Suprapubic skin (tissue), 4 donors: ENCODE results near the gene RBM4B. TPM values are rescaled to one million over a fixed set of nuclear protein-coding genes. Genes with fewer than 3 reads are reported as not detected.
A peak's percentile ranks its signal among the peaks of the same experiment; 100 is the strongest.

Experiments
- DNase-seq, 2 donors: peaks; one replicate each; pipeline ENCODE4 v3.0.0-alpha.2; 2019; ENCODE audit warnings: low spot score in 2 of 2
- H3K27ac ChIP-seq: fragments of 200-600 bp; sonication (generic); one replicate; pipeline ENCODE4 v1.5.1; 2019
- H3K27me3 ChIP-seq: fragments of 200-600 bp; sonication (generic); one replicate; pipeline ENCODE4 v1.5.1; 2019
- H3K36me3 ChIP-seq: fragments of 200-600 bp; sonication (generic); one replicate; pipeline ENCODE4 v1.5.1; 2019
- H3K4me1 ChIP-seq: fragments of 200-600 bp; sonication (generic); one replicate; pipeline ENCODE4 v1.5.1; 2019
- H3K4me3 ChIP-seq: fragments of 200-600 bp; sonication (generic); one replicate; pipeline ENCODE4 v1.5.1; 2019; ENCODE audit warnings: mild to moderate bottlenecking
- H3K9me3 ChIP-seq: fragments of 200-600 bp; sonication (generic); one replicate; pipeline ENCODE4 v1.5.1; 2019
- CTCF ChIP-seq, 2 donors: fragments of 200-600 bp in 1 of 2; fragments of 450-650 bp in 1 of 2; sonication (generic) in 1 of 2; IDR thresholded peaks; one replicate each; pipeline ENCODE4 v1.5.1; 2016 to 2019; ENCODE audit warnings: antibody characterized with exemption in 2 of 2, mild to moderate bottlenecking in 1 of 2, moderate library complexity in 1 of 2
- EP300 ChIP-seq: sonication (generic); formaldehyde crosslinking; IDR thresholded peaks from one replicate; pipeline ENCODE4 v1.6.1; 2017; ENCODE audit warnings: antibody characterized with exemption
- POLR2A ChIP-seq, 2 donors: fragments of 450-650 bp; IDR thresholded peaks; one replicate each; pipeline ENCODE4 v1.6.1; 2017; ENCODE audit warnings: antibody characterized with exemption in 2 of 2, mild to moderate bottlenecking in 2 of 2, moderate library complexity in 2 of 2
- POLR2AphosphoS5 ChIP-seq, 3 donors: sonication (generic); formaldehyde crosslinking; IDR thresholded peaks; one replicate each; pipeline ENCODE4 v1.6.1; 2017; ENCODE audit warnings: antibody characterized with exemption in 3 of 3
- WGBS: methylation state at CpG from one replicate; pipeline ENCODE4 v1.1.5; 2018; 5-methylcytosine and 5-hydroxymethylcytosine counted together
- total RNA-seq, 4 donors: library from RNA; depleted of rRNA; stranded (reverse); fragments of >200 nt; gene quantifications; one replicate each; pipeline ENCODE4 v1.1.0, GENCODE V29; 2016

Gene RBM4B
- total RNA-seq, 4 donors from 2014 or later, result 16.7 to 27.1 (median 22.0) TPM

DNA sequence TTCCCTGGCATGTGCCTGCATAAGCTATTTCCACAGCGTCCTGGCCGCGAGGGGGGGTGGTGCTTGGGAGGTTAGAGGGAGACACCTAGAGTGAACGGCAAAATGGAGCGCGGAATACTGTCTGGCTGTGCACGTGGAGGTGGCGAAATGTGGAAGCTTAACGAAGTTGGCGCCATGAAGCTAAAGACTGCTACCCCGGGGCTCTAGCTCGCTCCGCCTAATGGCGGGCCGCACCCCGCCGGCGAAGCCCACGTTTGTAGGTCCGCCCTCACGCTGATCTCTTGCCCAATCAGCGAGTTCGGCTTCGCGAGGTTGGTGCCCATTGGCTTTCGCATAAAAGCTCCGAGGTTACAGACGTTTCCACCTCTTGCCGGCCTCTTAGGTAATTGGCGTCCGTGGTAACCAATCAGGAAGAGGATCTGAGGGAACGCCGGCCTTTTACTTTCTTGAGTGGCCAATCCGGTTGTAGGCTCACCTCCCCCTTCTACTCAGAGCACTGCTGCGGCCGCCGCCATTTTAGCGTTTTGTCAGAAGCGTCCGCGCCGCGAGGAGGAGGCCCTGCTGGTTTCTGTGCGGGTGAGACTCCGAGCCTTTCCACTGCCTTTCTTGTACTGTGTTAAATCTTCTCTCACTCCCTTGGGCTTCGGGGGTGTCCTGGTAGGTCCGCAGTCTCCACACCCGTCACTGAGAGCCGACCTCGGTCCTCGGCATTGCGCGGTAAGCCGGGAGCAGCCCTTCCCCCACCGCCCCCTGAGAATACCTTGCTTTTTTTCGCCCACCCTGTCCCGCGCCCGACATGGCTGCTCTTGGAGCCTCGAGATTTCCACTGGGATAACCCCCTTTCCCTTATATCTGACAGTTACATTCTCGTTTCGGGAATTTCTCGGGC, 39.3 kb downstream of the RBM4B start, which contains the start of gene RBM4:
RBM4 (plus strand) TSS at position 527 of the 889 bp plus-strand sequence. CDS start 1,009 bp downstream, outside the sequence.
- peak; percentile 99 for DNase-seq
- Histone ChIP-seq H3K4me1 (peaks cover 66% of the 10 kb centered on the region), H3K9me3 (no peaks in the 10 kb centered on the region), H3K27ac (peak within 1 kb of the TSS; percentile 87), H3K27me3 (no peaks in the 10 kb centered on the region), H3K36me3 (peaks cover 27% of the 10 kb centered on the region), H3K4me3 (peak within 1 kb of the TSS; percentile 62)
- TF ChIP-seq EP300 (no peak), CTCF (IDR thresholded peaks at IDR 0.05) (no peak), POLR2A (IDR thresholded peaks at IDR 0.05) (peak; percentile 68 to 89), POLR2AphosphoS5 (IDR thresholded peaks at IDR 0.05) (peak; percentile 67 to 95 (median 91))
- WGBS, result under 1% methylated on average over 38 of the region's 63 CpGs

DNA sequence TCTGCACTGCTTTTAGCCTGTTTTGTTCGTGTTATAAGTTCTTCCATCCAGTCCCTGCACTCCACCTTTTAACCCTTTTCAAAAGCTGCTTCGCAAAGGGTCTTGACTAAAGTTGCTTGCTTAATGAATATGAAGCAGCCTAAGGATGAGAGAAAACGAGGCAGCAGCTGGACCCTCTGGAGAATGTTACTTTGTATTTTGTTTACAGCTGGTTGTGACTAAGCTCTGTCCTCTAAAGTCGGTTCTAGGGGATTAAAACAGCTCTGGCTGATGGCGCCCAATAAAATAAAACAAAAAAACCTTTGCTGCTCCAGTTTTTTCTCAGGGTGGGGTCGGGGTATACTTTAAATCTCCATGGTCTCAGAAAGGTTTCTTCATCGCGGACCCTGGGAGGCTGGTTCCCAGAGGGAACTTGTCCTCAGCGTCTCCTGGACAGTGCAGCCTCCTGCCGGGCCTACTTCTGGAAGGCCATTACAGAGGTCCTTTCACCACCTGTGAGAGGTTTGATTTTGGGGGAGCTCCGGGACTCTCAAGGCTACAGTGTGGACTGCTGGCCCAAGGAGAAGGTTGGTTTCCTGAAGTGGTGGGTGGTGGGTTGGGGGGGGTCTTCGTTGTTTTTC, 40.0 kb downstream of the RBM4B start:
- TF ChIP-seq EP300, result no peak
- no peak for TF ChIP-seq POLR2AphosphoS5 (IDR thresholded peaks at IDR 0.05)
- no peak for TF ChIP-seq POLR2A (IDR thresholded peaks at IDR 0.05)
- WGBS, result 42% methylated on average over 11 of the region's 12 CpGs
- Histone ChIP-seq H3K27ac (peak overlapping the region; percentile 78), H3K27me3 (no peaks in the 10 kb centered on the region), H3K9me3 (no peaks in the 10 kb centered on the region), H3K4me3 (peak overlapping the region; percentile 62), H3K36me3 (peaks cover 25% of the 10 kb centered on the region), H3K4me1 (peaks cover 58% of the 10 kb centered on the region)
- no peak for DNase-seq

GRCh38 chr11:66636411-66636810, 41.3 kb downstream of the RBM4B start:
- no peaks in the 10 kb centered on the region for H3K27me3 ChIP-seq
- 74% methylated on average over 3 of the region's 3 CpGs for WGBS
- no peak overlapping the region for H3K27ac ChIP-seq
- H3K36me3 ChIP-seq, result peaks cover 19% of the 10 kb centered on the region
- no peak for DNase-seq
- peaks cover 45% of the 10 kb centered on the region for H3K4me1 ChIP-seq
- TF ChIP-seq EP300, result no peak
- no peak for TF ChIP-seq POLR2AphosphoS5 (IDR thresholded peaks at IDR 0.05)
- TF ChIP-seq POLR2A (IDR thresholded peaks at IDR 0.05), result no peak
- TF ChIP-seq CTCF (IDR thresholded peaks at IDR 0.05), result no peak
- H3K9me3 ChIP-seq, result no peaks in the 10 kb centered on the region
- H3K4me3 ChIP-seq, result no peak overlapping the region

- no peak for TF ChIP-seq CTCF (IDR thresholded peaks at IDR 0.05)
- no peak for TF ChIP-seq EP300
- no peak for TF ChIP-seq POLR2AphosphoS5 (IDR thresholded peaks at IDR 0.05)
- TF ChIP-seq POLR2A (IDR thresholded peaks at IDR 0.05), result no peak
- Histone ChIP-seq H3K36me3 (peaks cover 25% of the 10 kb centered on the region), H3K27me3 (no peaks in the 10 kb centered on the region), H3K4me1 (peaks cover 22% of the 10 kb centered on the region), H3K9me3 (no peaks in the 10 kb centered on the region), H3K27ac (no peak overlapping the region), H3K4me3 (no peak overlapping the region)
- no peak for DNase-seq
- 80% methylated on average over 2 of the region's 2 CpGs for WGBS
These were observed 44.7 kb downstream of the RBM4B start for GRCh38 chr11:66632952-66633351.

GRCh38 chr11:66631883-66632282, 45.8 kb downstream of the RBM4B start:
- Histone ChIP-seq H3K4me3 (no peak overlapping the region), H3K9me3 (no peaks in the 10 kb centered on the region), H3K27me3 (no peaks in the 10 kb centered on the region), H3K4me1 (peaks cover 11% of the 10 kb centered on the region), H3K36me3 (peaks cover 36% of the 10 kb centered on the region), H3K27ac (no peak overlapping the region)
- no peak for TF ChIP-seq CTCF (IDR thresholded peaks at IDR 0.05)
- TF ChIP-seq EP300, result no peak
- TF ChIP-seq POLR2AphosphoS5 (IDR thresholded peaks at IDR 0.05), result no peak
- no peak for TF ChIP-seq POLR2A (IDR thresholded peaks at IDR 0.05)
- no peak for DNase-seq
- WGBS, result 94% methylated on average over 6 of the region's 6 CpGs
